ENCODE measurements around the gene CD7.

The CD7 gene

DNA sequence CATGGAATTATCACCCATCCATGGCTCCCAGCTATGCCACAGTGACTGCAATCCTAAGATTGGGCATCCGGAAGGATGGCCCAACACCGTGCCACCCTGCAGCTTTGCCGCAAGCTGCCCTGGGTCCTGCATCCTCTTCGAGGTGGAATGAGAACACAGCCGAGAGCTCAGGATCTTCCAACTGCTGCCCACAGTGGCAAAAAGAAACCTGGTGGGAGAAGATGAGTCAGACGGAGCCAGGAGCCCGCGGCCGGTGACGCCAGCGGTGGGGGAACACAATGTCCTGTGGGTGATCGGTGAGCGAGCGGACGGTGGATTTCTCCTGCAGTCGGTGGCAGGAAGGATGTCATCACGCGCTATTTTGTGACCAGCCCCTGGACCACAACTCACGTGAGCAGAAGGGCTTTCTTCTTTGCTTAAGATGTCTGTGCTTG lies 20.1 kb downstream of the CD7 start (continued):
- TF ChIP-seq ZNF76 (tag by site-specific recombination; IDR thresholded peaks at IDR 0.05; ENCODE audit: borderline replicate concordance, low read depth) (no peak), ZNF677 (tag by site-specific recombination; IDR thresholded peaks at IDR 0.05) (no peak), ZNF433 (tag by site-specific recombination; IDR thresholded peaks at IDR 0.05; ENCODE audit: low read depth) (no peak), AEBP2 (tag by site-specific recombination; IDR thresholded peaks at IDR 0.05; ENCODE audit: borderline replicate concordance) (no peak), HIC1 (tag by site-specific recombination; IDR thresholded peaks at IDR 0.05) (peak; percentile 88), ZNF426 (tag by site-specific recombination; IDR thresholded peaks at IDR 0.05) (no peak), ZNF248 (tag by site-specific recombination; IDR thresholded peaks at IDR 0.05) (no peak), ZNF629 (tag by site-specific recombination; IDR thresholded peaks at IDR 0.05) (peak; percentile 87), ZFP41 (tag by site-specific recombination; IDR thresholded peaks at IDR 0.05; ENCODE audit: borderline replicate concordance) (no peak), ZNF416 (tag by site-specific recombination; IDR thresholded peaks at IDR 0.05) (no peak), ZNF133 (tag by site-specific recombination; IDR thresholded peaks at IDR 0.05) (no peak), ZSCAN4 (tag by site-specific recombination; IDR thresholded peaks at IDR 0.05) (no peak), SALL2 (tag by site-specific recombination; IDR thresholded peaks at IDR 0.05; ENCODE audit: borderline replicate concordance) (no peak), OVOL3 (tag by site-specific recombination; IDR thresholded peaks at IDR 0.05) (no peak), OSR2 (tag by site-specific recombination; IDR thresholded peaks at IDR 0.05) (peak; percentile 57; the same call in 1 of the 2 replicates), ZBTB20 (tag by site-specific recombination; IDR thresholded peaks at IDR 0.05) (no peak), ZNF513 (tag by site-specific recombination; IDR thresholded peaks at IDR 0.05) (no peak), ZNF701 (tag by site-specific recombination; IDR thresholded peaks at IDR 0.05) (no peak), ZNF585B (tag by site-specific recombination; IDR thresholded peaks at IDR 0.05) (no peak), ZBTB21 (tag by site-specific recombination; IDR thresholded peaks at IDR 0.05) (peak; percentile 37; the same call in 1 of the 2 replicates), ZNF169 (tag by site-specific recombination; IDR thresholded peaks at IDR 0.05) (no peak), ZNF202 (tag by site-specific recombination; IDR thresholded peaks at IDR 0.05; ENCODE audit: borderline replicate concordance) (no peak), ZBTB1 (tag by site-specific recombination; IDR thresholded peaks at IDR 0.05) (no peak), ZNF830 (tag by site-specific recombination; IDR thresholded peaks at IDR 0.05; ENCODE audit: low read depth) (no peak), PRDM6 (tag by site-specific recombination; IDR thresholded peaks at IDR 0.05) (no peak)
- TF ChIP-seq, protein P1, sequence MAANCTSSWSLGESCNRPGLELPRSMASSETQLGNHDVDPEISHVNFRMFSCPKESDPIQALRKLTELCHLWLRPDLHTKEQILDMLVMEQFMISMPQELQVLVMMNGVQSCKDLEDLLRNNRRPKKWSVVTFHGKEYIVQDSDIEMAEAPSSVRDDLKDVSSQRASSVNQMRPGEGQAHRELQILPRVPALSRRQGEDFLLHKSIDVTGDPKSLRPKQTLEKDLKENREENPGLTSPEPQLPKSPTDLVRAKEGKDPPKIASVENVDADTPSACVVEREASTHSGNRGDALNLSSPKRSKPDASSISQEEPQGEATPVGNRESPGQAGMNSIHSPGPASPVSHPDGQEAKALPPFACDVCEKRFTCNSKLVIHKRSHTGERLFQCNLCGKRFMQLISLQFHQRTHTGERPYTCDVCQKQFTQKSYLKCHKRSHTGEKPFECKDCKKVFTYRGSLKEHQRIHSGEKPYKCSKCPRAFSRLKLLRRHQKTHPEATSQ (tag by site-specific recombination; IDR thresholded peaks at IDR 0.05): no peak
- TF ChIP-seq, protein P2, sequence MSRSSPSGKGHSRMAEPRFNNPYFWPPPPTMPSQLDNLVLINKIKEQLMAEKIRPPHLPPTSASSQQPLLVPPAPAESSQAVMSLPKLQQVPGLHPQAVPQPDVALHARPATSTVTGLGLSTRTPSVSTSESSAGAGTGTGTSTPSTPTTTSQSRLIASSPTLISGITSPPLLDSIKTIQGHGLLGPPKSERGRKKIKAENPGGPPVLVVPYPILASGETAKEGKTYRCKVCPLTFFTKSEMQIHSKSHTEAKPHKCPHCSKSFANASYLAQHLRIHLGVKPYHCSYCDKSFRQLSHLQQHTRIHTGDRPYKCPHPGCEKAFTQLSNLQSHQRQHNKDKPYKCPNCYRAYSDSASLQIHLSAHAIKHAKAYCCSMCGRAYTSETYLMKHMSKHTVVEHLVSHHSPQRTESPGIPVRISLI (tag by site-specific recombination; IDR thresholded peaks at IDR 0.05): no peak
- TF ChIP-seq, protein P3, sequence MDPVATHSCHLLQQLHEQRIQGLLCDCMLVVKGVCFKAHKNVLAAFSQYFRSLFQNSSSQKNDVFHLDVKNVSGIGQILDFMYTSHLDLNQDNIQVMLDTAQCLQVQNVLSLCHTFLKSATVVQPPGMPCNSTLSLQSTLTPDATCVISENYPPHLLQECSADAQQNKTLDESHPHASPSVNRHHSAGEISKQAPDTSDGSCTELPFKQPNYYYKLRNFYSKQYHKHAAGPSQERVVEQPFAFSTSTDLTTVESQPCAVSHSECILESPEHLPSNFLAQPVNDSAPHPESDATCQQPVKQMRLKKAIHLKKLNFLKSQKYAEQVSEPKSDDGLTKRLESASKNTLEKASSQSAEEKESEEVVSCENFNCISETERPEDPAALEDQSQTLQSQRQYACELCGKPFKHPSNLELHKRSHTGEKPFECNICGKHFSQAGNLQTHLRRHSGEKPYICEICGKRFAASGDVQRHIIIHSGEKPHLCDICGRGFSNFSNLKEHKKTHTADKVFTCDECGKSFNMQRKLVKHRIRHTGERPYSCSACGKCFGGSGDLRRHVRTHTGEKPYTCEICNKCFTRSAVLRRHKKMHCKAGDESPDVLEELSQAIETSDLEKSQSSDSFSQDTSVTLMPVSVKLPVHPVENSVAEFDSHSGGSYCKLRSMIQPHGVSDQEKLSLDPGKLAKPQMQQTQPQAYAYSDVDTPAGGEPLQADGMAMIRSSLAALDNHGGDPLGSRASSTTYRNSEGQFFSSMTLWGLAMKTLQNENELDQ (tag by site-specific recombination; IDR thresholded peaks at IDR 0.05; ENCODE audit: low read depth): no peak

Data from HEK293 (cell line).